ENCODE measurements around the gene TMX1. TPM values are rescaled to one million over a fixed set of nuclear protein-coding genes. Genes with fewer than 3 reads are reported as not detected.

Gene TMX1
- total and polyA plus RNA-seq, 10 of the 15 experiments (the other 5 are each of a cell fraction or from before 2014, with no cell fraction given), result 29.1 to 152 (median 52.0) TPM

GRCh38 chr14:51283402-51284085 lies 43.5 kb downstream of the TMX1 start:
- ChIA-PET RAD21 (ENCODE audit: unreplicated experiment) (interaction anchor here (0.7 to 2.1 kb wide), 4 partner anchors 41 to 497 kb away, joined by 3 to 7 read pairs (median 4); no protein-coding TSS in a partner anchor), POLR2A (no interaction called here), CTCF (interaction anchor here (0.7 to 7.5 kb wide), 24 partner anchors 9 to 788 kb away, joined by 3 to 75 read pairs (median 3); partner anchors contain the start of gene FRMD6), SMC1A (ENCODE audit: uncharacterized antibody, unreplicated experiment) (interaction anchor here (0.6 to 4.1 kb wide), 13 partner anchors 9 to 695 kb away, joined by 3 to 19 read pairs (median 3); no protein-coding TSS in a partner anchor)
- H3K27me3 ChIP-seq (replicated peaks in 1 of 2; ENCODE audit: control insufficient read depth in 2 of 2, insufficient read depth in 2 of 2, low read length in 1 of 2), result no peaks in the 10 kb centered on the region
- no peaks in the 10 kb centered on the region for H3K36me3 ChIP-seq (ENCODE audit: control insufficient read depth in 2 of 2, insufficient read depth in 2 of 2, low read length in 1 of 2)
- FAIRE-seq (peak; percentile 47), DNase-seq (ENCODE audit: low read depth, low spot score) (no peak), ATAC-seq (peak; percentile 55; the same call in 2 of the 3 replicates)
- in situ Hi-C loops (cut with MboI), result loop anchor here (10.0 kb wide), 1 partner anchor 491 kb away; no protein-coding TSS in a partner anchor
- WGBS (ENCODE audit: insufficient coverage, insufficient replicate concordance, low lambda C conversion rate, missing lambda C conversion rate), result 65% methylated on average over 8 of the region's 8 CpGs
- no peak overlapping the region for H3K27ac ChIP-seq (ENCODE audit: control insufficient read depth, insufficient read depth)
- H3K9me3 ChIP-seq (replicated peaks; ENCODE audit: control insufficient read depth, insufficient read depth, low read length), result no peaks in the 10 kb centered on the region
- TF ChIP-seq, protein P1, sequence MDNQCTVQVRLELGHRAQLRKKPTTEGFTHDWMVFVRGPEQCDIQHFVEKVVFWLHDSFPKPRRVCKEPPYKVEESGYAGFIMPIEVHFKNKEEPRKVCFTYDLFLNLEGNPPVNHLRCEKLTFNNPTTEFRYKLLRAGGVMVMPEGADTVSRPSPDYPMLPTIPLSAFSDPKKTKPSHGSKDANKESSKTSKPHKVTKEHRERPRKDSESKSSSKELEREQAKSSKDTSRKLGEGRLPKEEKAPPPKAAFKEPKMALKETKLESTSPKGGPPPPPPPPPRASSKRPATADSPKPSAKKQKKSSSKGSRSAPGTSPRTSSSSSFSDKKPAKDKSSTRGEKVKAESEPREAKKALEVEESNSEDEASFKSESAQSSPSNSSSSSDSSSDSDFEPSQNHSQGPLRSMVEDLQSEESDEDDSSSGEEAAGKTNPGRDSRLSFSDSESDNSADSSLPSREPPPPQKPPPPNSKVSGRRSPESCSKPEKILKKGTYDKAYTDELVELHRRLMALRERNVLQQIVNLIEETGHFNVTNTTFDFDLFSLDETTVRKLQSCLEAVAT (IDR thresholded peaks at IDR 0.05), result no peak
- peak; percentile 65; the same call in 1 of the 2 replicates for TF ChIP-seq ZNF384 (IDR thresholded peaks at IDR 0.05; ENCODE audit: borderline replicate concordance, low read depth, low read length)
- no peak for TF ChIP-seq ZNF24 (IDR thresholded peaks at IDR 0.05)
- peak; percentile 72 for TF ChIP-seq SMC3 (IDR thresholded peaks at IDR 0.05; ENCODE audit: borderline replicate concordance, low read length)
- peak; percentile 71 for TF ChIP-seq RAD21 (IDR thresholded peaks at IDR 0.05; ENCODE audit: insufficient read depth, low read depth, low read length)
- TF ChIP-seq NR2F1 (conservative IDR thresholded peaks at IDR 0.05), result no peak
- TF ChIP-seq ESRRA (IDR thresholded peaks at IDR 0.05; ENCODE audit: low read length), result no peak
- TF ChIP-seq CREM (IDR thresholded peaks at IDR 0.05; ENCODE audit: low read depth), result no peak
- TF ChIP-seq, protein P2, sequence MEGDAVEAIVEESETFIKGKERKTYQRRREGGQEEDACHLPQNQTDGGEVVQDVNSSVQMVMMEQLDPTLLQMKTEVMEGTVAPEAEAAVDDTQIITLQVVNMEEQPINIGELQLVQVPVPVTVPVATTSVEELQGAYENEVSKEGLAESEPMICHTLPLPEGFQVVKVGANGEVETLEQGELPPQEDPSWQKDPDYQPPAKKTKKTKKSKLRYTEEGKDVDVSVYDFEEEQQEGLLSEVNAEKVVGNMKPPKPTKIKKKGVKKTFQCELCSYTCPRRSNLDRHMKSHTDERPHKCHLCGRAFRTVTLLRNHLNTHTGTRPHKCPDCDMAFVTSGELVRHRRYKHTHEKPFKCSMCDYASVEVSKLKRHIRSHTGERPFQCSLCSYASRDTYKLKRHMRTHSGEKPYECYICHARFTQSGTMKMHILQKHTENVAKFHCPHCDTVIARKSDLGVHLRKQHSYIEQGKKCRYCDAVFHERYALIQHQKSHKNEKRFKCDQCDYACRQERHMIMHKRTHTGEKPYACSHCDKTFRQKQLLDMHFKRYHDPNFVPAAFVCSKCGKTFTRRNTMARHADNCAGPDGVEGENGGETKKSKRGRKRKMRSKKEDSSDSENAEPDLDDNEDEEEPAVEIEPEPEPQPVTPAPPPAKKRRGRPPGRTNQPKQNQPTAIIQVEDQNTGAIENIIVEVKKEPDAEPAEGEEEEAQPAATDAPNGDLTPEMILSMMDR (IDR thresholded peaks at IDR 0.05 in 2 of 3, conservative IDR thresholded peaks at IDR 0.05 in 1 of 3; ENCODE audit: control insufficient read depth in 2 of 3, extremely low read depth in 1 of 3, insufficient read depth in 1 of 3, low read depth in 3 of 3, low read length in 3 of 3), result peak; percentile 53 to 74 (median 55); a peak in 5 of 6 replicates
- TF ChIP-seq IKZF2 (IDR thresholded peaks at IDR 0.05), result no peak
- H3K9ac ChIP-seq (ENCODE audit: control insufficient read depth, insufficient read depth, low read length), result no peak overlapping the region
- intact Hi-C loops (cut with micrococcal nuclease; ENCODE audit: unreplicated experiment), result loop anchor here (1.0 to 5.0 kb wide), 2 partner anchors 369 to 493 kb away; partner anchors contain the start of gene FRMD6
- no peak overlapping the region for H3K4me3 ChIP-seq
- no peaks in the 10 kb centered on the region for H3K79me2 ChIP-seq (ENCODE audit: control insufficient read depth, insufficient read depth, low read length)
- H4K20me1 ChIP-seq (ENCODE audit: control insufficient read depth, insufficient read depth), result no peaks in the 10 kb centered on the region
- no TSS peak for BruUV-seq (replicated peaks)
- peaks cover 8% of the 10 kb centered on the region for H3K4me1 ChIP-seq (ENCODE audit: control insufficient read depth, insufficient read depth, low read length)
- no peak overlapping the region for H3K4me2 ChIP-seq (ENCODE audit: control insufficient read depth, insufficient read depth)
- H2AFZ ChIP-seq (ENCODE audit: control insufficient read depth, low read depth, low read length), result no peak overlapping the region
